Middle frontal gyrus (tissue), 1 donor: ENCODE measurements around the gene SPACA7.
"Not testable (repeated sequence)": the region's sequence is repeated elsewhere in the genome, so short reads cannot be mapped to it uniquely, and the experiment has no call there.

Experiments used
- DNase-seq: peaks from one replicate; pipeline ENCODE4 v3.0.0-alpha.2; 2015; ENCODE audit warnings: low spot score; ENCODE audit errors: extremely low spot score

The SPACA7 gene

GRCh38 chr13:112417079-112417478, 40.9 kb downstream of the SPACA7 start:
- no peak for DNase-seq

GRCh38 chr13:112424098-112424497, 47.9 kb downstream of the SPACA7 start:
- no peak for DNase-seq

- DNase-seq = no peak
Observed at GRCh38 chr13:112428704-112429103, 52.5 kb downstream of the SPACA7 start.

- DNase-seq = no peak
Observed at GRCh38 chr13:112431734-112432133, 55.6 kb downstream of the SPACA7 start.

GRCh38 chr13:112432734-112433133, 56.6 kb downstream of the SPACA7 start:
- DNase-seq = not testable (repeated sequence)

GRCh38 chr13:112433517-112433916, 57.4 kb downstream of the SPACA7 start:
- not testable (repeated sequence) for DNase-seq

- no peak for DNase-seq
Observed at GRCh38 chr13:112434032-112434431, 57.9 kb downstream of the SPACA7 start.

- DNase-seq = no peak
Observed at GRCh38 chr13:112434937-112435523, 58.9 kb downstream of the SPACA7 start.

GRCh38 chr13:112435973-112436372, 59.8 kb downstream of the SPACA7 start:
- no peak for DNase-seq

GRCh38 chr13:112438094-112438493, 61.9 kb downstream of the SPACA7 start:
- no peak for DNase-seq

- no peak for DNase-seq
Observed at GRCh38 chr13:112438515-112438914, 62.4 kb downstream of the SPACA7 start.

- DNase-seq = no peak
Observed at GRCh38 chr13:112441226-112441625, 65.1 kb downstream of the SPACA7 start.

- no peak for DNase-seq
Observed at GRCh38 chr13:112441779-112442310, 65.7 kb downstream of the SPACA7 start.

GRCh38 chr13:112442483-112443090, 66.4 kb downstream of the SPACA7 start:
- DNase-seq = no peak

- DNase-seq = no peak
Observed at GRCh38 chr13:112443191-112443994, 67.2 kb downstream of the SPACA7 start.

GRCh38 chr13:112443995-112444311, 67.8 kb downstream of the SPACA7 start:
- peak; percentile 18 for DNase-seq

GRCh38 chr13:112444416-112445399, 68.6 kb downstream of the SPACA7 start:
- DNase-seq = no peak

GRCh38 chr13:112445411-112446271, 69.5 kb downstream of the SPACA7 start:
- DNase-seq = no peak

- DNase-seq = no peak
Observed at GRCh38 chr13:112446347-112446861, 70.2 kb downstream of the SPACA7 start.

GRCh38 chr13:112446867-112447266, 70.7 kb downstream of the SPACA7 start:
- no peak for DNase-seq
